Lower leg skin (tissue), 3 donors: ENCODE data around the gene ARHGAP40.

ENCODE experiments used
- CTCF ChIP-seq, 3 donors: fragments of 450-650 bp; IDR thresholded peaks; one replicate each; pipeline ENCODE4 v1.5.1; 2016; ENCODE audit warnings: antibody characterized with exemption in 3 of 3, mild to moderate bottlenecking in 3 of 3, moderate library complexity in 2 of 3
- POLR2A ChIP-seq, 2 donors: fragments of 450-650 bp; IDR thresholded peaks; one replicate each; pipeline ENCODE4 v1.6.1; 2016 to 2017; ENCODE audit warnings: antibody characterized with exemption in 2 of 2, mild to moderate bottlenecking in 1 of 2, moderate library complexity in 1 of 2

DNA sequence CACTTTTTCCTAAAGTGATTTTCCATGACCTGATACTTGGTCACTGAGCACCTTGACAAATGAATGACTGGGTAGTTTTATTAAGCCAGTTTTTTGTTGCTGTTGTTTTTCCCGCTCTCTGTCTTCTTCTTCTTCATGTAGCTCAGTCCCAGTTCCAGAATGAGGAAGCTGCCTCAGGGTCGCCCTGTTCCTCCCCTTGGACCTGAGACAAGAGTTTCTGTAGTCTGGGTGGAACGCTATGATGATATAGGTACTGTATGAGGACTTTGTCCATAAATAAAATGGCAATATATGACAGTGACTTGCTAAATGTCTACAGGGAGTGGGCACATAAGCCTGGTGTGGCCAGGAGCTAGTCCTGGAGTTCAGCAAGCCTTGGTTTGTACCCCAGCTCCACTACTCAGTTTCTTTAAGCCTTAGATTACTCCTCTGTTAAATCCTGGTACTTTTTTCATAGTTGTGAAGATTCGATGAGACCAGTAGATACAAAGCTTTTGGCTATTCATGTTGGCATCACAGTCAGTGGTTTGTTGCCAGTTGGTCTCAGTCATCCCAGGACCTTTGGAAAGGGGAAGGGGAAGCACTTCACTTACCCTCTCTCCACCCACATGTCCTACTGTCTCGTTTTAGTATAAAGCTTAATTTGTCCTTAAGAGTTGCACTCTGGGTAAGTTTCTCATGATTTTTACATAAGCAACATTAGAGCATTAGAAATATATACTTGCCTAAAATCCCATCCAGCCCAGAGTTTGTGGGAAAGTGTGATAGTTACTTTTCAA, 31.7 kb upstream of the ARHGAP40 start:
- no peak for TF ChIP-seq CTCF (IDR thresholded peaks at IDR 0.05)
- no peak for TF ChIP-seq POLR2A (IDR thresholded peaks at IDR 0.05)
